Tibial artery (tissue), 4 donors: ENCODE results near the gene RGS14.

Experiments used
- DNase-seq, 2 donors: peaks; one replicate each; pipeline ENCODE4 v3.0.0-alpha.2; 2019
- H3K27ac ChIP-seq, 2 donors: fragments of 200-600 bp; sonication (generic) in 1 of 2; 1 replicate in 1 of 2; 2 replicates in 1 of 2; pipeline ENCODE4 v1.5.1; 2018 to 2019; ENCODE audit warnings: mild to moderate bottlenecking in 1 of 2
- H3K27me3 ChIP-seq, 2 donors: fragments of 200-600 bp; sonication (generic) in 1 of 2; one replicate each; pipeline versions ENCODE4 v1.5.1 to v1.6.0; 2016 to 2019
- H3K36me3 ChIP-seq, 3 donors: fragments of 200-600 bp; sonication (generic) in 2 of 3; one replicate each; pipeline ENCODE4 v1.5.1; 2016 to 2019; ENCODE audit warnings: mild to moderate bottlenecking in 2 of 3
- H3K4me1 ChIP-seq, 4 donors: fragments of 200-600 bp; sonication (generic) in 2 of 4; 1 replicate in 3 of 4; 2 replicates in 1 of 4; pipeline ENCODE4 v1.5.1; 2016 to 2019
- H3K4me3 ChIP-seq, 2 donors: fragments of 200-600 bp; sonication (generic) in 1 of 2; 1 replicate in 1 of 2; 2 replicates in 1 of 2; pipeline ENCODE4 v1.5.1; 2018 to 2019; ENCODE audit warnings: mild to moderate bottlenecking in 2 of 2
- H3K9me3 ChIP-seq, 3 donors: fragments of 200-600 bp; sonication (generic) in 1 of 3; one replicate each; pipeline ENCODE4 v1.5.1; 2016 to 2019
- CTCF ChIP-seq, 2 experiments: fragments of 200-600 bp in 1 of 2; fragments of 450-650 bp in 1 of 2; IDR thresholded peaks; one replicate each; pipeline ENCODE4 v1.5.1; 2017 to 2019; ENCODE audit warnings: antibody characterized with exemption in 2 of 2, mild to moderate bottlenecking in 1 of 2, moderate library complexity in 1 of 2
- intact Hi-C: fragments of 100-400 bp; cut with DNase I; formaldehyde crosslinking; loops from one replicate; pipeline ENCODE4 v1.15.0; 2023; ENCODE audit warnings: low total_unique reads

Gene RGS14

GRCh38 chr5:177384134-177384533 lies 26.4 kb downstream of the RGS14 start, which contains the start of gene SLC34A1:
TSS of gene SLC34A1 (plus strand) at chr5:177384434. CDS start at chr5:177385742, 1,308 bp downstream.
- no peak within 1 kb of the TSS for H3K4me3 ChIP-seq
- TF ChIP-seq CTCF (IDR thresholded peaks at IDR 0.05): no peak
- H3K36me3 ChIP-seq: no peaks in the 10 kb centered on the region
- H3K27ac ChIP-seq: no peak within 1 kb of the TSS
- DNase-seq: no peak
- intact Hi-C loops: no loop called here
- peaks cover 0 to 71% of the 10 kb centered on the region in 2 donors for H3K27me3 ChIP-seq
- peaks cover 0 to 1% (median 0%) of the 10 kb centered on the region in 4 donors for H3K4me1 ChIP-seq
- no peaks in the 10 kb centered on the region for H3K9me3 ChIP-seq

- DNase-seq: no peak
Observed at GRCh38 chr5:177385720-177386119, 28.0 kb downstream of the RGS14 start.

GRCh38 chr5:177386542-177386941 lies 28.8 kb downstream of the RGS14 start:
- peaks cover 0 to 6% (median 0%) of the 10 kb centered on the region in 4 donors for H3K4me1 ChIP-seq
- intact Hi-C loops: no loop called here

More at GRCh38 chr5:177385720-177386119, 28.0 kb downstream of the RGS14 start:
- Histone ChIP-seq H3K36me3 (no peaks in the 10 kb centered on the region), H3K9me3 (no peaks in the 10 kb centered on the region), H3K4me1 (peaks cover 0 to 6% (median 0%) of the 10 kb centered on the region in 4 donors), H3K27me3 (peaks cover 0 to 77% of the 10 kb centered on the region in 2 donors), H3K27ac (no peak overlapping the region), H3K4me3 (no peak overlapping the region)
- TF ChIP-seq CTCF (IDR thresholded peaks at IDR 0.05): no peak
- intact Hi-C loops: no loop called here

GRCh38 chr5:177387405-177387804 lies 29.7 kb downstream of the RGS14 start:
- intact Hi-C loops: no loop called here
- Histone ChIP-seq H3K27ac (no peak overlapping the region), H3K36me3 (no peaks in the 10 kb centered on the region), H3K4me1 (peaks cover 0 to 6% (median 0%) of the 10 kb centered on the region in 4 donors), H3K4me3 (no peak overlapping the region), H3K9me3 (no peaks in the 10 kb centered on the region), H3K27me3 (peaks cover 0 to 66% of the 10 kb centered on the region in 2 donors)
- no peak for TF ChIP-seq CTCF (IDR thresholded peaks at IDR 0.05)
- DNase-seq: no peak

More at GRCh38 chr5:177386542-177386941, 28.8 kb downstream of the RGS14 start:
- no peak for TF ChIP-seq CTCF (IDR thresholded peaks at IDR 0.05)
- Histone ChIP-seq H3K27me3 (peaks cover 0 to 69% of the 10 kb centered on the region in 2 donors), H3K27ac (no peak overlapping the region), H3K9me3 (no peaks in the 10 kb centered on the region), H3K4me3 (no peak overlapping the region), H3K36me3 (no peaks in the 10 kb centered on the region)
- DNase-seq: no peak

GRCh38 chr5:177388521-177389052 lies 30.9 kb downstream of the RGS14 start:
- no peak for DNase-seq
- peaks cover 0 to 6% (median 0%) of the 10 kb centered on the region in 4 donors for H3K4me1 ChIP-seq
- no peak overlapping the region for H3K27ac ChIP-seq
- no peak overlapping the region for H3K4me3 ChIP-seq
- no peaks in the 10 kb centered on the region for H3K9me3 ChIP-seq
- no peak for TF ChIP-seq CTCF (IDR thresholded peaks at IDR 0.05)
- H3K36me3 ChIP-seq: no peaks in the 10 kb centered on the region
- H3K27me3 ChIP-seq: peaks cover 0 to 56% of the 10 kb centered on the region in 2 donors
- intact Hi-C loops: no loop called here
